ENCODE results near the gene SCFD2.
"Not testable (repeated sequence)": the region's sequence is repeated elsewhere in the genome, so short reads cannot be mapped to it uniquely, and the experiment has no call there.

SCFD2 gene

GRCh38 chr4:53240573-53240972 lies 125.3 kb downstream of the SCFD2 start:
- no peak for DNase-seq

- DNase-seq = not testable (repeated sequence)
These were observed 127.5 kb downstream of the SCFD2 start for GRCh38 chr4:53238352-53238751.

- not testable (repeated sequence) for DNase-seq
These were observed 128.1 kb downstream of the SCFD2 start for GRCh38 chr4:53237811-53238210.

- DNase-seq = not testable (repeated sequence)
These were observed 129.2 kb downstream of the SCFD2 start for GRCh38 chr4:53236624-53237023.

- no peak for DNase-seq
These were observed 130.3 kb downstream of the SCFD2 start for GRCh38 chr4:53235547-53235946.

- no peak for DNase-seq
These were observed 131.2 kb downstream of the SCFD2 start for GRCh38 chr4:53234669-53235068.

- no peak for DNase-seq
These were observed 131.8 kb downstream of the SCFD2 start for GRCh38 chr4:53234111-53234510.

GRCh38 chr4:53233114-53233795 lies 132.6 kb downstream of the SCFD2 start:
- no peak for DNase-seq

- no peak for DNase-seq
These were observed 133.5 kb downstream of the SCFD2 start for GRCh38 chr4:53232371-53232770.

- no peak for DNase-seq
These were observed 137.8 kb downstream of the SCFD2 start for GRCh38 chr4:53228036-53228435.

- no peak for DNase-seq
These were observed 138.4 kb downstream of the SCFD2 start for GRCh38 chr4:53227451-53227850.

GRCh38 chr4:53221832-53222480 lies 143.9 kb downstream of the SCFD2 start:
- no peak for DNase-seq

GRCh38 chr4:53219148-53219547 lies 146.7 kb downstream of the SCFD2 start:
- DNase-seq = not testable (repeated sequence)

GRCh38 chr4:53208753-53209152 lies 157.1 kb downstream of the SCFD2 start:
- no peak for DNase-seq

- no peak for DNase-seq
These were observed 159.9 kb downstream of the SCFD2 start for GRCh38 chr4:53205970-53206369.

GRCh38 chr4:53199356-53199755 lies 166.5 kb downstream of the SCFD2 start:
- no peak for DNase-seq

- no peak for DNase-seq
These were observed 168.1 kb downstream of the SCFD2 start for GRCh38 chr4:53197772-53198142.

- DNase-seq = no peak
These were observed 168.7 kb downstream of the SCFD2 start for GRCh38 chr4:53196882-53197771.

GRCh38 chr4:53195815-53196661 lies 169.8 kb downstream of the SCFD2 start:
- no peak for DNase-seq

- DNase-seq = no peak
These were observed 171.1 kb downstream of the SCFD2 start for GRCh38 chr4:53194727-53195126.

- no peak for DNase-seq
These were observed 172.8 kb downstream of the SCFD2 start for GRCh38 chr4:53193111-53193510.

Measured in nucleus accumbens (tissue), 56 donors.